ENCODE measurements around the gene TSHZ2.

DNA sequence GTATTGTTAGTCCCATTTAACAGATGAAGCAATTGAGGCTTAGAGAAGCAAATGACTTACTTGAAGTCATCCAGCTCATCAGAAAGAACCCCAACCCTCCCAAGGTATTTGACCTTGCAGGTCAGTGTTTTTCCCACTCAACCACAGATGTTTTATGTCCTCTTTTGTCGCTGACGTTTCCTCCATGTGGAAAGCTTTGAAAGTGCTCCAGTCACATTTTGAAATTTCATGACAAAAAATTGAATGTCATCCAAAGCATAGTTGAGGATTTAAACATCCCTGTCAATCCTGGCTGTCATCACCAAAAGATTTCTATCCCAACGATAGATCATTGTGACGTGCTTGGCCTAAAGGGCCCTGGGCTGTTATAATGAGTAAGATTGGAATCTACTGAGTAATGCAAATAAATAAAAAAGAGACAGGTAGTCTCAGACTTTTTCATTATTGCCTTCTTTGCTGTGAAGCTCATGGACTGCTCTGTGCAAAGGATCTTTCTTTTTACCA is 102.7 kb downstream of the TSHZ2 start:
- TF ChIP-seq, protein P1, sequence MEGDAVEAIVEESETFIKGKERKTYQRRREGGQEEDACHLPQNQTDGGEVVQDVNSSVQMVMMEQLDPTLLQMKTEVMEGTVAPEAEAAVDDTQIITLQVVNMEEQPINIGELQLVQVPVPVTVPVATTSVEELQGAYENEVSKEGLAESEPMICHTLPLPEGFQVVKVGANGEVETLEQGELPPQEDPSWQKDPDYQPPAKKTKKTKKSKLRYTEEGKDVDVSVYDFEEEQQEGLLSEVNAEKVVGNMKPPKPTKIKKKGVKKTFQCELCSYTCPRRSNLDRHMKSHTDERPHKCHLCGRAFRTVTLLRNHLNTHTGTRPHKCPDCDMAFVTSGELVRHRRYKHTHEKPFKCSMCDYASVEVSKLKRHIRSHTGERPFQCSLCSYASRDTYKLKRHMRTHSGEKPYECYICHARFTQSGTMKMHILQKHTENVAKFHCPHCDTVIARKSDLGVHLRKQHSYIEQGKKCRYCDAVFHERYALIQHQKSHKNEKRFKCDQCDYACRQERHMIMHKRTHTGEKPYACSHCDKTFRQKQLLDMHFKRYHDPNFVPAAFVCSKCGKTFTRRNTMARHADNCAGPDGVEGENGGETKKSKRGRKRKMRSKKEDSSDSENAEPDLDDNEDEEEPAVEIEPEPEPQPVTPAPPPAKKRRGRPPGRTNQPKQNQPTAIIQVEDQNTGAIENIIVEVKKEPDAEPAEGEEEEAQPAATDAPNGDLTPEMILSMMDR (IDR thresholded peaks at IDR 0.05) = no peak
- TF ChIP-seq POLR2A (IDR thresholded peaks at IDR 0.05) = no peak
- no peak for TF ChIP-seq POLR2AphosphoS5 (IDR thresholded peaks at IDR 0.05; ENCODE audit: insufficient read depth in 1 of 2, low read depth in 1 of 2)

Data from vagina (tissue), 2 donors.